Heart left ventricle (tissue), 13 donors: ENCODE results near the gene SLC17A5.

ENCODE experiments used
- POLR2A ChIP-seq, 2 donors: fragments of 450-650 bp; IDR thresholded peaks; one replicate each; pipeline ENCODE4 v1.6.1; 2017; ENCODE audit warnings: antibody characterized with exemption in 2 of 2, mild to moderate bottlenecking in 2 of 2, moderate library complexity in 2 of 2
- TF ChIP-seq, protein P1 (sequence below), 12 donors: fragments of 200-600 bp; sonication (generic) in 4 of 12; IDR thresholded peaks; one replicate each; pipeline versions ENCODE4 v1.5.0 to v1.8.0; 2018 to 2022; ENCODE audit warnings: antibody characterized with exemption in 12 of 12, mild to moderate bottlenecking in 5 of 12
- donor health status: ischemic (EF 13 %, LVEDD 7.1; RV severe dilation, severe dysfunction).
- donor health status: DM: no; HTN: yes; CAD: no.
- donor health status: DM: no; HTN: no; CAD: no.
- donor health status: ischemic (EF 25% LVEDD 6.9; RV normal size, moderate dysfunction).
- donor health status: ischemic (EF 25% LVEDD 5.7; RV mildly dilated, moderate dysfunction).
- donor health status: ischemic (EF 35%, LVEDD 5.7; RV mildly dilated, moderate dysfunction).
- donor health status: nonischemic (EF 11% LVEDD 7.7; RV severe dilation, severe dysfunction).
- donor health status: DM: yes; HTN: yes; CAD: no.
- donor health status: PGD.
- donor health status: ischemic (EF 29% LVEDD 5.4; RV normal size, mild dysfunction).
- donor health status: nonischemic (EF 23%, LVEDD 6.1; RV moderate dilation, normal function).

DNA sequence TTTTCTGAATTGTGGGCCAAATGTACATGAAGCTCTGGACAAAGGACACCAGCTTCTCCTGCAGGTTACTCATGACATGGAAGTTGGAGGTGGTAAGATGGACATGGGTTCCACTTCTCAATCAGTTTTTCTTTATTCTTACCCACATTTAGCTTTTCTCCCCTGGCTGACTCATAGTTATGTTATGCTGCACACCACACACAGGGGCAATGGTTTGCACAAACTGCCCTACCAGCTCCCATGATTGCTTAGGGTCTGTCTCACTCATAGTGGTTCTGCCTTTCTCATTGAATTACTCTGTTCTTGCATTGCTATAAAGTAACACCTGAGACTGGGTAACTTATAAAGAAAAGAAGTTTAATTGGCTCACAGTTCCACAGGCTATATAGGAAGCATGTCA, 37.7 kb upstream of the SLC17A5 start:
- TF ChIP-seq POLR2A (IDR thresholded peaks at IDR 0.05): no peak
- TF ChIP-seq, protein P1, sequence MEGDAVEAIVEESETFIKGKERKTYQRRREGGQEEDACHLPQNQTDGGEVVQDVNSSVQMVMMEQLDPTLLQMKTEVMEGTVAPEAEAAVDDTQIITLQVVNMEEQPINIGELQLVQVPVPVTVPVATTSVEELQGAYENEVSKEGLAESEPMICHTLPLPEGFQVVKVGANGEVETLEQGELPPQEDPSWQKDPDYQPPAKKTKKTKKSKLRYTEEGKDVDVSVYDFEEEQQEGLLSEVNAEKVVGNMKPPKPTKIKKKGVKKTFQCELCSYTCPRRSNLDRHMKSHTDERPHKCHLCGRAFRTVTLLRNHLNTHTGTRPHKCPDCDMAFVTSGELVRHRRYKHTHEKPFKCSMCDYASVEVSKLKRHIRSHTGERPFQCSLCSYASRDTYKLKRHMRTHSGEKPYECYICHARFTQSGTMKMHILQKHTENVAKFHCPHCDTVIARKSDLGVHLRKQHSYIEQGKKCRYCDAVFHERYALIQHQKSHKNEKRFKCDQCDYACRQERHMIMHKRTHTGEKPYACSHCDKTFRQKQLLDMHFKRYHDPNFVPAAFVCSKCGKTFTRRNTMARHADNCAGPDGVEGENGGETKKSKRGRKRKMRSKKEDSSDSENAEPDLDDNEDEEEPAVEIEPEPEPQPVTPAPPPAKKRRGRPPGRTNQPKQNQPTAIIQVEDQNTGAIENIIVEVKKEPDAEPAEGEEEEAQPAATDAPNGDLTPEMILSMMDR (IDR thresholded peaks at IDR 0.05): no peak
